A549 (cell line): ENCODE measurements around the gene PKN2.

ENCODE experiments used
- CEBPB ChIP-seq, 2 experiments: fragments of >200 bp in 1 of 2; sonication (Bioruptor Twin) in 1 of 2; formaldehyde crosslinking in 1 of 2; IDR thresholded peaks; 2 replicates each; pipeline ENCODE4 v1.6.1; 2012 to 2016
- CTCF ChIP-seq: fragments of >200 bp; sonication (Bioruptor Twin); formaldehyde crosslinking; IDR thresholded peaks from 3 replicates; pipeline ENCODE4 v1.5.1; 2016
- EP300 ChIP-seq, 2 experiments: fragments of >200 bp; sonication (Bioruptor Twin); formaldehyde crosslinking; IDR thresholded peaks; 2 replicates in 1 of 2; 3 replicates in 1 of 2; pipeline ENCODE4 v1.6.1; 2016 to 2017
- HOXB5 ChIP-seq: fragments of 250-450 bp; sonication (Bioruptor Pico); IDR thresholded peaks from 2 replicates; pipeline ENCODE4 v1.5.0; 2020; ENCODE audit warnings: mild to moderate bottlenecking, moderate library complexity
- PHF8 ChIP-seq: fragments of 200-600 bp; sonication (generic); IDR thresholded peaks from 2 replicates; pipeline ENCODE4 v1.6.1; 2016; ENCODE audit warnings: low read depth, mild to moderate bottlenecking, antibody characterized with exemption, moderate library complexity, borderline replicate concordance
- RAD21 ChIP-seq, 2 experiments: fragments of >200 bp in 1 of 2; sonication (Bioruptor Twin) in 1 of 2; formaldehyde crosslinking in 1 of 2; IDR thresholded peaks in 1 of 2; conservative IDR thresholded peaks in 1 of 2; 2 replicates in 1 of 2; 3 replicates in 1 of 2; pipeline ENCODE4 v1.6.1; 2012 to 2018; ENCODE audit warnings: inconsistent platforms in 1 of 2
- RCOR1 ChIP-seq: fragments of 150-350 bp; IDR thresholded peaks from 2 replicates; pipeline ENCODE4 v1.6.1; 2014; ENCODE audit warnings: antibody characterized with exemption, low read length, low read depth
- RNF2 ChIP-seq: fragments of 200-600 bp; sonication (generic); IDR thresholded peaks from 2 replicates; pipeline ENCODE4 v1.6.1; 2016; ENCODE audit warnings: low read depth, mild to moderate bottlenecking, antibody characterized with exemption, moderate library complexity, borderline replicate concordance

DNA sequence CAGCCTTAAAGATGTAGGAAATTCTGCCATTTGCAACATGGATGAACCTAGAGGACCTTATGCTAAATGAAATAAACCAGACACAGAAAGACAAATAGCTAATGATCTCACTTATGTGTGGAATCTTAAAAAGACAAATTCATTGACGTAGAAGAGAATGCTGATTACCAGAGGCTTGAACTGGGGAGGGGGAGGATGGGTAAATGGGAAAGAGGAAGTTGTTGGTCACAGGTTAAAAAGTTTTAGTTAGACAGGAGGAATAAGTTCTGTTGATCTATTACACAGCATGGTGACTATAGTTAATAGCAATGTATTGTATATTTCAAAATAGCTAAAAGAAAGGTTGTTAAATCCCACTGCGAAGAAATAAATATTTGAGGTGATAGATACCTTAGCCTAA, 62.8 kb downstream of the PKN2 start:
- no peak for TF ChIP-seq HOXB5 (CRISPR knock-in tag)
- no peak for TF ChIP-seq RCOR1
- no peak for TF ChIP-seq CTCF
- no peak for TF ChIP-seq CEBPB (IDR thresholded peaks at IDR 0.05)
- no peak for TF ChIP-seq PHF8
- no peak for TF ChIP-seq RAD21 (conservative IDR thresholded peaks at IDR 0.05 in 1 of 2, IDR thresholded peaks at IDR 0.05 in 1 of 2)
- TF ChIP-seq RNF2: no peak
- no peak for TF ChIP-seq EP300 (IDR thresholded peaks at IDR 0.05)
